NCI-H748 treated with DMSO at 0.1 percent for 48 hours (cell line): ENCODE measurements around the gene MEGF9.
"Not testable (repeated sequence)": the region's sequence is repeated elsewhere in the genome, so short reads cannot be mapped to it uniquely, and the experiment has no call there.

Experiments
- DNase-seq: peaks from one replicate; lab custom pipeline; 2025; lab: John Stamatoyannopoulos, UW

Gene MEGF9

GRCh38 chr9:120655005-120655622 lies 59.2 kb downstream of the MEGF9 start:
- no peak for DNase-seq

DNA sequence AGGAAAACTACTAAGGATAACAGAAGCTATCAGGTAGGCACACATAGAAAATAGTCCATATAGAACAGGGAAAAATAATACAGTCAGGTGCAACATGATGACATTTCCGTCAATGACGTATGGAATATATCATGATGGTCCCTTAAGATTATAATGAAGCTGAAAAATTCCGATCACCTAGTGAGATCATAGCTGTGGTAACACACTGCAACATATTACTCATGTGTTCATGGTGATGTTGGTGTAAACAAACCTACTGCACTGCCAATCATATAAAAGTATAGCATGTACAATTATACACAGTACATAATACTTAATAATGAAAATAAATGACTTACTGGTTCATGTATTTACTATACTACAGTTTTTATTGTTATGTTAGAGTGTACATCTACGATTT lies 60.0 kb downstream of the MEGF9 start:
- DNase-seq = no peak

- DNase-seq = no peak
These were observed 60.5 kb downstream of the MEGF9 start for GRCh38 chr9:120653762-120654161.

GRCh38 chr9:120652934-120653333 lies 61.3 kb downstream of the MEGF9 start:
- DNase-seq = no peak

GRCh38 chr9:120650352-120650751 lies 63.9 kb downstream of the MEGF9 start:
- no peak for DNase-seq

DNA sequence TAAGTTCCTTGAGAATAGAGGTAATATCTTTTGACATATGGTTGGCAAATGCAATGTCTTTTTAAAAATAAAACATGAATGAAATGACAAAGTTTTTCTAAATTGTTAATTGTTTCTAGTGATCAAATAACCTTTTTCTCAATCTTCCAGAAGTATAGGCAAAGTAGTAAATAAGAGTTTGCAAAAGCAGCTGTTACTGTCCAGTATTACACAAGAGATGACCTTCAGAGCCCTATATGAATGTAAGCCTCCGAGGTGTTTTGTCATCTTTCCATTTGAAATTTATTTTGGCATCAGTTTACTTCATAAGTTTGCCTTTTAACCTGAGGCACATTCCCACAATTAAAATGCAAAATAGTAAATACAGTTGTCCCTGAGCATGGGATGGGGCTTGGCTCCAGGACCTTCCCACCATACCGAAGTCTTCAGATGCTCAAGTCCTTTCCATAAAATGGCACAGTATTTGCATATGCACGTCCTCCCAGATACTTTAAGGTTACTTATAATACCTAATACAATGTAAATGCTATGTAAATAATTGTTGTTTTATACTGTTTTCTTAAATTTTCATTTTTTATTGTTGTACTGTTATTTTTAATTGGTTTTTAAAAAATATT lies 65.6 kb downstream of the MEGF9 start:
- DNase-seq = no peak

DNA sequence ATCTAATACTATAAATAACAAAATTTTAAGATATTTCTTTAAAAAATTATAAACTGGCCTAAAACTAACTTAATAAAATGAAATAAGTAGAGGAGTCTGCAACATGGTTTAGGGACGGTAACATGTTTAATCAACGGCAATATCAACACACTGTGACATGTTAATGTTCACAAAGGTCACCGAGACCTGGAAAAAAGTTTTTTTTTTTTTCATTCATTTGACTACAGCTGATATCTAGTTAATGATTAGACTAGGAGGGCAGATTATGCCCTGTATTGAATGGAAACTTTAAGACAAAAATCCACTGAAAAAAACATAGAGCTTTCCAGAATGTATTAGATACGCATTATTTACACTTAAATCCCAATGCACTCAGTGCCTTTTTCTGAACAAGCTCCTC lies 67.3 kb downstream of the MEGF9 start:
- DNase-seq = no peak

GRCh38 chr9:120645760-120646159 lies 68.5 kb downstream of the MEGF9 start:
- DNase-seq = no peak

GRCh38 chr9:120643061-120643460 lies 71.2 kb downstream of the MEGF9 start:
- no peak for DNase-seq

DNA sequence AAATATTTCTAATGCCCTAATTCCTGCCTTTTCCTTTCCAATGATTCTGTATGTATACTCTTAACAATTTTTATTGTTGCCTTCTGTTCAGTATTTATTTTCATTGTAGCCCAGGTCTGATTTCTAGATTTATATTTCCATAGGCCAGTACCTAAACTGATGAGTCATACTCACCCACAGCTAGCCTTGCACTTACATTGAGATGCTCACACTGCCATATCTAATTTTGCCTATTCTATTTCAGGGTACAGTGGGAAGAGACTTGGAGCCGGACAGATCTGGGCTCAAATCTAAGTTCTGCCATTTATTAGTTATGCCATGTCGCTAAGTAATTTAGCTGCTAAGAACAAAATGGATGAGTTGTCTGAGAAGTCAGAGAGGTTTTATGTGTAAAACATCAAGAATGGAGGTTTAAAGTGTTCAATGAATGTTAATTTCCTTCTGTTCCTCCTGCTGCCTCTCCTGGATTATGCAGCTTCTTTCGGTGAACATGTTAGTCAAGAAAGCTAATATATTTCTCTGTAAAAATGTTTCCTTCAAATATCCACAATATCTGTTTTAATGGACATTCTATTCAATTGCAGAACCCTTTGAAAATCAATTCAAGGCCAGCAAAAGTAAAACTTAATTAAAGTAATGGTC lies 72.0 kb downstream of the MEGF9 start:
- DNase-seq = no peak

DNA sequence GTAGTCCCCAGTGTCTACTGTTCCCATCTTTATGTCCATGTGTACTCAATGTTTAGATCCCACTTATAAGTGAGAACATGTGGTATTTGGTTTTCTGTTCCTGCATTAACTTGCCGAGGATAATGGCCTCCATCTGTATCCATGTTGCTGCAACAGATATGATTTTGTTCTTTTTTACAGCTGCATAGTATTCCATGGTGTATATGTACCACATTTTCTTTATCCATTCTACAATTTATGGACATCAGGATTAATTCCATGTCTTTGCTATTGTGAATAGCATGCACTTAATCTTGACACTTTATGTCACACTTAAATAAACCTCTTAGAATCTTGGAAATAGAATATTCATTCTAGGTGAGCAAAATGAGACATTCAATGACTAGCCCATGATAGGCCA lies 73.4 kb downstream of the MEGF9 start:
- not testable (repeated sequence) for DNase-seq

GRCh38 chr9:120640380-120640779 lies 73.9 kb downstream of the MEGF9 start:
- no peak for DNase-seq

DNA sequence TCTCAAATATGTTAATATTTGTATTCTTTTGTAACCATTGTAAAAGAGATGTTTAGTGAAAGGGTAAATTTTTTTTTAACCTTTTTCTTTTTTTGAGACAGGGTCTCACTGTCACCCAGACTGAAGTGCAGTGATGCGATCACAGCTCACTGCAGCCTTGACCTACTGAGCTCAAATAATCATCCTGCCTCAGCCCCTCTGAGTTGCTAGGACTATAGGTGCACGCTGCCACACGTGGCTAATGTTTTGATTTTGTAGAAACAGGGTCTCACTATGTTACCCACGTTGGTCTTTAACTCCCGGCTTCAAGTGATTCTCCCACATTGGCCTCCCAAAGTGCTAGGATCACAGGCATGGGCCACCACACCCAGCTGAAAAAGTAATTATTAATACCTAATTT lies 76.4 kb downstream of the MEGF9 start:
- DNase-seq = no peak

- DNase-seq = no peak
These were observed 77.9 kb downstream of the MEGF9 start for GRCh38 chr9:120636194-120636957.

DNA sequence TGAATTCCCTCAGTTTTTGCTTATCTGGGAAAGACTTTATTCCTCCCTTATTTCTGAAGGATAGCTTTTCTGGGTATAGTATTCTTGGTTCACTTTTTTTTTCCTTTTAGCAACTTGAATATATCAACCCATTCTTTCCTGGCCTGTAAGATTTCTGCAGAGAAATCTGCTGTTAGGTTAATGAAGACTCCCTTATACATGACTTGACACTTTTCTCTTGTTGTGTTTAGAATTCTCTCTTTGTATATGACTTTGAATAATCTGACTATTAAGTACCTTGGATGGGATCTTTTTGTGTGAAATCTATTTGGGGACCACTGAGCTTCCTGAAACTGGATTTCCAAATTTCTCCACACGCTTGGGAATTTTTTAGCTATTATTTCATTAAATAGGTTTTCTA lies 79.3 kb downstream of the MEGF9 start:
- no peak for DNase-seq

DNA sequence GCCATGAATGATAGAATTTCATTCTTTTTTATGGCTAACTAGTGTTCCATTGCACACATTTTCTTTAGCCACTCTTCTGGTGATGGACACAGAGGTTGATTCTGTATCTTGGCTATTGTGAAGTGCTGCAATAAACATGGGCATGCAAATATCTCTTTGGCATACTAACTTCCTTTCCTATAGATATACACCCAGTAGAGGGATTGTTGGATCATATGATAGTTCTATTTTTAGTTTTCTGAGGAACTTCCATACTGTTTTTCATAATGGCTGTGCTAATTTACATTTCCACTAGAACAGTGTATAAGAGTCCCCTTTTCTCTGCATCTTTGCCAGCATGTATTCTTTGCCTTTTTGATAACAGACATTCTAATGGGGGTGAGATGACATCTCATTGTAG lies 83.9 kb downstream of the MEGF9 start:
- DNase-seq = no peak

DNA sequence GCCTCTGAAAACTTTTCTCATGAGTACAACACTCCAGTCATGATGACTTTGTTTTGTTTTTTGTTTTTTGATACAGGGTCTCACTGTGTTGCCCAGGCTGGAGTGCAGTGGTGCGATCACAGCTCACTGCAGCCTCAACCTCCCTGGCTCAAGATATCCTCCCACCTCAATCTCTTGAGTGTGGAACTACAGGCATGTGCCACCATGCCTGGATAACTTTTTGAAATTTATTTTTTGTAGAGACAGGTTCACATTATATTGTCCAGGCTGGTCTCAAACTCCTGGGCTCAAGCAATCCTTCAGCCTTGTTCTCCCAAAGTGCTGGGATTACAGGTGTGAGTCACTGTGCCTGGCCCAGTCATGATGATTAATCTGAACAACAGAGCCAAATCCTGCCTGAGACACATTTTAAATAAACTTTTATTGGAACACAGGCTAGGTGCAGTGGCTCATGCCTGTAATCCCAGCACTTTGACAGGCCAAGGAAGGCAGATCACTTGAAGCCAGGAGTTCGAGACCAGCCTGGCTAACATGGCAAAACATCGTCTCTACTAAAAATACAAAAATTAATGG lies 85.3 kb downstream of the MEGF9 start:
- not testable (repeated sequence) for DNase-seq

DNA sequence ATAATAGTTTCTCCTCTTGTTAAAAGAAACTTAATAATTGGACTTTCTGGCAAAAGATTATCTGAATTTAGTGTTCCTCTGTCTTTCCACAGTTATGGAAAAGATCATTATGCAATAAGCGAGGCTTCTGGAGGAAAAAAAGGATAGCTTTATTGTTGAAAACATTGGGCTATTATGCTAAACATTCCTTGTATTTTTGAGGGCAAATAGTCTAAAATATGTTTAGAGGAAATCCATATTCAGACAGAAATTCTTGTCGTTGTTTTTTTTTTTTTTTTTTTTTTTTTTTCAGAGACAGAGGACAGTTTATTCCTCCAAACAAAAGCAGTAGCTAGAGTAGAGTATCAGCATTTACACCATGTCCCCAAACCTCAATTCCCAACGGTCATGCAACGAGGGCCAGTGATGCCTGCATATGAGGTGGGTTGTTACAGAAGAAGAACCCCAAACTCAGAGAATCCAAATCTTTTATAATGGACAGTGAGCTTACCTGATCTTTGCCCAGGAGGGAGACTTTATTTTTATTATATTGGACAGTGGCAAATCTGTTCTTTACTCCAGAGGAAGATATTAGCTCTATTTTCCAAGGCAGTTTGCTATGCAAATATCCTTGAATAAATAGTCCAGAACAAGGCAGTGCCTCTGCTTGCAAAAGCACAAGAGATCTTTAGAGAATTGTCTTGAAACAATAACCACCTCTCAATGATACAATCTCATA lies 85.9 kb downstream of the MEGF9 start:
- no peak for DNase-seq

GRCh38 chr9:120627073-120627472 lies 87.2 kb downstream of the MEGF9 start:
- DNase-seq = no peak

GRCh38 chr9:120626512-120626911 lies 87.8 kb downstream of the MEGF9 start:
- no peak for DNase-seq

GRCh38 chr9:120625222-120625621 lies 89.0 kb downstream of the MEGF9 start:
- no peak for DNase-seq

DNA sequence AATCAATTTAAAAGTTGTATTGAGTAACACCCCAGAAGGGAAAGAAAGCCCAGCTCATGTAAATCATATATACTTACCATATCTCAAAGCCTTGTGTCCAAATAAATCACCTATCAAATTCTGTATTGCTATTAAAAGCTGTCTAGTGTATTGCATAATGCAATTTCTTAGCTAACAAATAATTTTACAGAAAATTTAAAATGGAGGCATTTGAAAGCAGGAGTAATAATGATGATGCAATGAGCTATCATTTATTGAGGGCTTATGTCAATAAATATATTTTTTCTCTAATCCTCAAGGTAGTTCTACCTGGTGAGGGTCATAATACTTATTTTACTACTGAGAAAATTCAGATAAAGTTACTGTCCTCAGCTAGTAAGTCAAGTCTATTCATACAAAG lies 91.5 kb downstream of the MEGF9 start:
- DNase-seq = no peak
